OCI-LY1 (cell line): ENCODE data around the gene NEMF.

ENCODE experiments used
- H2AFZ ChIP-seq: fragments of 200-600 bp; sonication (generic), shearing (Covaris generic); 2 replicates; pipeline ENCODE4 v1.6.0; 2014; ENCODE audit warnings: antibody characterized with exemption, mild to moderate bottlenecking, low read length
- H3F3A ChIP-seq: fragments of 200-600 bp; sonication (generic), shearing (Covaris generic); 2 replicates; pipeline ENCODE4 v1.6.0; 2014; ENCODE audit warnings: mild to moderate bottlenecking, antibody characterized with exemption, low read length, moderate library complexity; ENCODE audit not compliant: insufficient read depth
- H3K27ac ChIP-seq: fragments of 200-600 bp; sonication (generic); 2 replicates; pipeline ENCODE4 v1.5.1; 2014; ENCODE audit warnings: low read length, mixed run types, mild to moderate bottlenecking, low read depth; ENCODE audit not compliant: poor library complexity, severe bottlenecking
- H3K27me3 ChIP-seq: fragments of 200-600 bp; sonication (generic); 2 replicates; pipeline ENCODE4 v1.6.0; 2014; ENCODE audit warnings: antibody characterized with exemption, mild to moderate bottlenecking, low read length, moderate library complexity; ENCODE audit not compliant: insufficient read depth
- H3K36me3 ChIP-seq: fragments of 200-600 bp; sonication (generic); 2 replicates; pipeline ENCODE4 v1.6.1; 2014; ENCODE audit warnings: mild to moderate bottlenecking, antibody characterized with exemption, low read length, moderate library complexity, mixed read lengths; ENCODE audit not compliant: insufficient read depth
- H3K4me1 ChIP-seq: fragments of 200-600 bp; sonication (generic); 2 replicates; pipeline ENCODE4 v1.5.1; 2014; ENCODE audit warnings: mild to moderate bottlenecking, low read length, moderate library complexity; ENCODE audit not compliant: insufficient read depth, severe bottlenecking
- H3K4me2 ChIP-seq: fragments of 200-600 bp; sonication (generic), shearing (Covaris generic); 2 replicates; pipeline ENCODE4 v1.6.1; 2014; ENCODE audit warnings: low read length
- H3K4me3 ChIP-seq: fragments of 200-600 bp; sonication (generic); 2 replicates; pipeline ENCODE4 v1.5.1; 2014; ENCODE audit warnings: low read length, low read depth, mild to moderate bottlenecking, mixed read lengths; ENCODE audit not compliant: poor library complexity, severe bottlenecking
- H3K79me2 ChIP-seq: fragments of 200-600 bp; shearing (Covaris generic); 2 replicates; pipeline ENCODE4 v1.6.1; 2016; ENCODE audit warnings: mixed run types, low read length, mixed read lengths; ENCODE audit not compliant: insufficient read depth
- H3K9ac ChIP-seq: fragments of 200-600 bp; sonication (generic), shearing (Covaris generic); 2 replicates; pipeline ENCODE4 v1.6.1; 2014; ENCODE audit warnings: mild to moderate bottlenecking, low read length, mixed read lengths
- H3K9me2 ChIP-seq: fragments of 200-600 bp; sonication (generic), shearing (Covaris generic); 2 replicates; pipeline ENCODE4 v1.6.1; 2014; ENCODE audit warnings: low read depth, mild to moderate bottlenecking, low read length, mixed read lengths
- H3K9me3 ChIP-seq: fragments of 200-600 bp; shearing (Covaris generic); 2 replicates; pipeline ENCODE4 v1.6.1; 2014; ENCODE audit warnings: low read length, mixed read lengths
- H4K20me1 ChIP-seq: fragments of 200-600 bp; sonication (generic), shearing (Covaris generic); 2 replicates; pipeline ENCODE4 v1.6.0; 2016; ENCODE audit warnings: mild to moderate bottlenecking, low read length; ENCODE audit not compliant: insufficient read depth
- CTCF ChIP-seq: fragments of 200-600 bp; sonication (generic), shearing (Covaris generic); IDR thresholded peaks from 2 replicates; pipeline ENCODE4 v1.5.1; 2017; ENCODE audit warnings: mild to moderate bottlenecking, antibody characterized with exemption, low read length, moderate library complexity, mixed read lengths
- EZH2 ChIP-seq: fragments of 200-600 bp; sonication (generic), shearing (Covaris generic); IDR thresholded peaks from 2 replicates; pipeline ENCODE4 v1.8.0; 2017; ENCODE audit warnings: borderline replicate concordance, mixed run types, mild to moderate bottlenecking, antibody characterized with exemption, low read length, moderate library complexity, mixed read lengths

Gene NEMF

GRCh38 chr14:49867831-49868719 lies 15.5 kb upstream of the NEMF start:
- H3K27ac ChIP-seq, result peak overlapping the region; percentile 90
- no peaks in the 10 kb centered on the region for H3K27me3 ChIP-seq
- no peaks in the 10 kb centered on the region for H3K9me3 ChIP-seq
- peak overlapping the region; percentile 78 for H3K9ac ChIP-seq
- no peaks in the 10 kb centered on the region for H3K9me2 ChIP-seq
- H4K20me1 ChIP-seq, result no peaks in the 10 kb centered on the region
- 0 out of 2 replicates have a peak, but pooled peaks cover 4% of the 10 kb centered on the region for H3F3A ChIP-seq
- peak overlapping the region; percentile 89 for H3K4me2 ChIP-seq
- H3K4me1 ChIP-seq, result peaks cover 49% of the 10 kb centered on the region
- TF ChIP-seq EZH2, result no peak
- no peak for TF ChIP-seq CTCF
- H3K36me3 ChIP-seq, result no peaks in the 10 kb centered on the region
- H3K79me2 ChIP-seq, result no peaks in the 10 kb centered on the region
- H2AFZ ChIP-seq, result no peak overlapping the region
- H3K4me3 ChIP-seq, result peak overlapping the region; percentile 72

- no peaks in the 10 kb centered on the region for H3K9me3 ChIP-seq
- H3K4me1 ChIP-seq, result peaks cover 56% of the 10 kb centered on the region
- no peaks in the 10 kb centered on the region for H3K27me3 ChIP-seq
- no peak overlapping the region for H2AFZ ChIP-seq
- H3K79me2 ChIP-seq, result no peaks in the 10 kb centered on the region
- no peaks in the 10 kb centered on the region for H3K36me3 ChIP-seq
- H3K4me3 ChIP-seq, result no peak overlapping the region
- peak overlapping the region; percentile 52 for H3K27ac ChIP-seq
- H4K20me1 ChIP-seq, result no peaks in the 10 kb centered on the region
- H3F3A ChIP-seq, result 0 out of 2 replicates have a peak, but pooled peaks cover 4% of the 10 kb centered on the region
- no peaks in the 10 kb centered on the region for H3K9me2 ChIP-seq
- peak overlapping the region; percentile 19; the same call in 1 of the 2 replicates for H3K4me2 ChIP-seq
- TF ChIP-seq EZH2 (no peak), CTCF (peak; percentile 94)
- H3K9ac ChIP-seq, result no peak overlapping the region
Observed at GRCh38 chr14:49865431-49865859, 12.9 kb upstream of the NEMF start.

- H3K4me1 ChIP-seq, result peaks cover 40% of the 10 kb centered on the region
- H3K36me3 ChIP-seq, result no peaks in the 10 kb centered on the region
- H3K4me2 ChIP-seq, result peak overlapping the region; percentile 87
- H3K9me3 ChIP-seq, result no peaks in the 10 kb centered on the region
- H3F3A ChIP-seq, result 0 out of 2 replicates have a peak, but pooled peaks cover 4% of the 10 kb centered on the region
- no peak for TF ChIP-seq CTCF
- no peak for TF ChIP-seq EZH2
- H3K27ac ChIP-seq, result peak overlapping the region; percentile 89
- H3K9ac ChIP-seq, result peak overlapping the region; percentile 97
- no peak overlapping the region for H2AFZ ChIP-seq
- no peaks in the 10 kb centered on the region for H3K27me3 ChIP-seq
- H3K4me3 ChIP-seq, result peak overlapping the region; percentile 85
- H3K79me2 ChIP-seq, result no peaks in the 10 kb centered on the region
- no peaks in the 10 kb centered on the region for H3K9me2 ChIP-seq
- no peaks in the 10 kb centered on the region for H4K20me1 ChIP-seq
Observed at GRCh38 chr14:49863487-49864281, 11.1 kb upstream of the NEMF start.
